Stromal cell of bone marrow (primary cell): ENCODE data around the gene HSPG2.
"Not testable (repeated sequence)": the region's sequence is repeated elsewhere in the genome, so short reads cannot be mapped to it uniquely, and the experiment has no call there.

Experiments
- DNase-seq: peaks from one replicate; pipeline ENCODE4 v3.0.0-alpha.2; 2012; ENCODE audit warnings: low read depth

The HSPG2 gene

GRCh38 chr1:21937034-21937371, at the start of gene HSPG2:
TSS of gene HSPG2 (minus strand) at chr1:21937310. CDS start at chr1:21937217, 93 bp downstream.
- DNase-seq: no peak

GRCh38 chr1:21986386-21986785, 49.3 kb upstream of the HSPG2 start:
- not testable (repeated sequence) for DNase-seq

GRCh38 chr1:21985893-21986292, 48.8 kb upstream of the HSPG2 start:
- not testable (repeated sequence) for DNase-seq

- DNase-seq: not testable (repeated sequence)
These were observed 46.4 kb upstream of the HSPG2 start for GRCh38 chr1:21983539-21983938.

GRCh38 chr1:21982122-21982521, 45.0 kb upstream of the HSPG2 start:
- DNase-seq: not testable (repeated sequence)

- not testable (repeated sequence) for DNase-seq
These were observed 44.1 kb upstream of the HSPG2 start for GRCh38 chr1:21981253-21981652.

- DNase-seq: not testable (repeated sequence)
These were observed 43.6 kb upstream of the HSPG2 start for GRCh38 chr1:21980515-21981220.

- not testable (repeated sequence) for DNase-seq
These were observed 41.1 kb upstream of the HSPG2 start for GRCh38 chr1:21978209-21978608.

DNA sequence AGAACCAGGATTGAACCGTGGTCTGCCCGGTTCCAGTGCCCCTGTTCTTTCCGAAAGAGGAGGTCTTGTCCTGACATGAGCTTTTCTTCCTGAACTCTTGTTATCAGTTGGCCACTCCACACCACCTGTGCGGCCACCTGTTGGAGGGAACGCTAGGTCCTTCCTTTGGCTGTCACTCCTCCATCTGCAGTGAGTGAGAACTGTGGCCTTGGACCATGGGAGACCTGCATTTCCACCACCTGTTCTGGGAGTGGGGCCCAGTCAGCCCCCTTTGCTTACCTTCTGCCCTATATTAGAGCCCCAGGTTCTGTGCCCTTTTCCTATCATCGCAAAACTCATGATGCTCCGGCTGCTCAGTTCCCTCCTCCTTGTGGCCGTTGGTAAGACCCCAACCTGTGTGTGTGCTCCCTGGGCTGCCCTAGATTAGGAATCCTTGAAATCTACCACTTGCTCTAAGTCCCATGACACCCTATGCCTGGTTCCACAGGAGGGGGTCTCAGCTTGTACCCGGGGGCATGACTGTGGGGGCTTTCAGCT, 39.7 kb upstream of the HSPG2 start, which contains the start of gene CELA3B:
Gene CELA3B (plus strand): TSS at position 320 of the 537 bp plus-strand sequence. CDS start 18 bp downstream, at position 338.
- not testable (repeated sequence) for DNase-seq

DNA sequence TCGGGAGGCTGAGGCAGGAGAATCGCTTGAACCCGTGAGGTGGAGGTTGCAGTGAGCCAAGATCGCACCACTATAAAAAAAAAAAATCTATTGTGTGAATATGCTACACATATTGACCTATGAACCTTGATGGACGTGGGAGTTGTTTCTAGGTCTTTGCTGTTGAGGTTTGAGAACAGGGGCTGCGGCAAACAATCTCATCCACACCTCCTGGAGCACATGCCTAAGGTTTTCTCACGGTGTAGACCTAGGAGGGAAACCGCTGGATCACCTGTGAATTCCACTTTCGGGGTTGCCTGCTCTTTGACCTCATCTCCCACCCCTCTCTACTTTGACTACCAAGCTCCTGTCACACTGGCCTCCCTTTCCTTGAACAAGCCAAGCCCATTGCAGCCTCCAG, 38.2 kb upstream of the HSPG2 start:
- DNase-seq: not testable (repeated sequence)

DNA sequence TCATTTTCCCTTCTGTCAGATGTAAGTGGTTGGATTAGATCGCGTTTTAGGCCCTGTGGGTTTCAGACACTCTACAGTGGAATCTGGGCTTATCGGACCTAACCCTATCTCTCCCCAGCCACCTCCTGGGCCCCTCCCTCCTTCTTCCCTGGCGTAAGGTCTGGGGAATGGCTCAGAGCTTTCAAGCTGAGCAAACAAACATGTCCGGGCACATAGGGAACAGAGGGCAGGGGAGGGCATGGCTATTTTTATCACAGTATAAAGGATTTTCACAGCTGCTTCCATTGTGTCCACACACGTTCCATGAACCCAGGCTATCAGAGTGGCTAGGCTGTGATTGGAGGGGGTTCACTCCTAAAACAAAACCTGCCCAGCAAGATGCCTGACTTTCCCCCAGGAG, 37.6 kb upstream of the HSPG2 start:
- DNase-seq: not testable (repeated sequence)

GRCh38 chr1:21973948-21974347, 36.8 kb upstream of the HSPG2 start:
- DNase-seq: not testable (repeated sequence)

DNA sequence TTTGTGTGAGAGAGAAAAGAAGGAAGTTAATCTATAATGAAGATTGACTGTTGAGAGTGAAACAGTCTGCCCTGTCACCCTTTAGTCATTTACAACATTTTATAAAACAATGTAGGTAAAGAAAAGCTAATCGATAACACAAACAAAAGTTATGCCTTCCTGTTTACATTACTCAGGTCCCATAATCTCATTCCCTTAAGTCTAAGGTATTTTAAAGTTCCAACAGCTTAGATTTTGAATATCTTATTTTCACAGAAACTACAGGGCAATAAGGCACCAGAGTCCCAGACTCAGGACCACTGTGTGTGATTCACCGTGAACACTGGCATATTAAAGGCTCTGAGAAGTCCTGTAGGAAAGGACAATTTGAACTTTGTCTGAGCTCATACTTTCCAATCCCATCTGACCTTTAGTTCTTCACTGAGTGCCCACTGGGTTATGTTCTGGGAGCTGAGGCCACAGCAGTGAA, 35.9 kb upstream of the HSPG2 start:
- not testable (repeated sequence) for DNase-seq

- DNase-seq: not testable (repeated sequence)
These were observed 33.4 kb upstream of the HSPG2 start for GRCh38 chr1:21970523-21970922.

DNA sequence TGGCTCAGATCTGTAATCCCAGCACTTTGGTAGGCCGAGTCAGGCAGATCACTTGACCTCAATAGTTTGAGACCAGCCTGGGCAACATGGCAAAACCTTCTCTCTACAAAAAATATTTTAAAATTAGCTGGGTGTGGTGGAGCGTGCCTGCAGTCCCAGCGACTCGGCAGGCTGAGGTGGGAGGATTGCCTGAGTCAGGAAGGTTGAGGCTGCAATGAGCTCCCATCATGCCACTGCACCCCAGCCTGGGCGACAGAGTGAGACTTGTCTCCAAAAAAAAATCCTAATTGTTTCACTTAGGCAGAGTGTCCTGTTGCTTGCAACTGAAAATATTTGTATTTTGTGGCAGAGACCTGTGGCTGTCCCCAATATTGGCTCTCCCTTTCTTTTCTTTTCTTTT, 32.0 kb upstream of the HSPG2 start:
- not testable (repeated sequence) for DNase-seq

GRCh38 chr1:21967216-21967615, 30.1 kb upstream of the HSPG2 start:
- not testable (repeated sequence) for DNase-seq

DNA sequence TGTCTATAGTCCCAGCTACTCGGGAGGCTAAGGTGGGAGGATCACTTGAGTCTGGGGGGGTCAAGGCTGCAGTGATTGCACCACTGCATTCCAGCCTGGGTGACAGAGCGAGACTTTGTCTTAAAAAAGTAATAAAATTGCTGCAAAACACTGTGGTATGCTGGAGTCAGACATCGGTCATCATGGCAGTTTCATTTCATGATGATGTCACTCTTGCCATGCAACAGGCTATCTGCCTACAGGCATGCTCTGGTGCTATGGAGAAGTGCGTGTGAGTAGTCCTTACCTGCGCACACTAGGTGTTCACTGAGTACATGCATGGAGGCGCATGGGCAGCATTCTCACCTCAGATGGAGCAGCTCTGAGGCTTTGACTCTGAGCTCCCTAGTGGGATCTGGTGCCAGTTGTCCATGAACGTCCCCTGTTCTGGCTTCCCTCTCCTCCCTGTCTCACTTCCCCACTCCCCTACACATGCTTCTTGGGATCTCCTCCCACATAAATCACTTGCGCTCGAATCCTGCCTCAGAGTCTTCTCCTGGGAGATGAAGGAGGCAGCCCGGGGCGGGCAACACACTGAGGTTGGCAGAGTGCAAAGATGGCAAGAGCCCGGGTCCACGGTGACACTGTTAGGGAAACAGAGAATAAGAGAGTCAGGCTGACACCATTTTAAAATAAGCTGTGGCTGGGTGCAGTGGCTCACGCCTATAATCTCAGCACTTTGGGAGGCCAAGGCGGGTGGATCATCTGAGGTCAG, 29.3 kb upstream of the HSPG2 start:
- DNase-seq: peak; percentile 44

GRCh38 chr1:21963477-21964217, 26.5 kb upstream of the HSPG2 start:
- peak; percentile 37 for DNase-seq

GRCh38 chr1:21961799-21962198, 24.7 kb upstream of the HSPG2 start:
- no peak for DNase-seq

DNA sequence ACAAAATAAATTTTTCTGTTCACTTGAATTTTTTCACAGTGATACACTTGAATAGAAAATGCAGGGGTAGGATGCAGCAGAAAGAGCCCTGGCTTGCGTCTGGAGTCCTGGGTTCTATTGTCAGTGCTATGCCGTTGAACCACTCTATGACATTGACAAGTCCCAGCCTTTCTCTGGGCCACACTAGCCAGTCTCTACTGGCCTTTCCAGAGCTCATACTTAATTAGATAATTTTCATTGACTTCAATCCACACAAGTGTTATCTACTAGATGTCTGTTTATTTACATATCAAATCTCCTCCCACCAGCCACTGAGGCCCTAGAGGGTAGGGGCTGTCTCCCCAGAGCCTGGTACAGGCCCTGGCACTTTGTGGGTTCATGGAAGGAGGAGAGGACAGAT, 24.2 kb upstream of the HSPG2 start:
- no peak for DNase-seq

GRCh38 chr1:21956720-21957552, 19.8 kb upstream of the HSPG2 start:
- no peak for DNase-seq
